ENCODE data around the gene EZH2.

Gene EZH2

DNA sequence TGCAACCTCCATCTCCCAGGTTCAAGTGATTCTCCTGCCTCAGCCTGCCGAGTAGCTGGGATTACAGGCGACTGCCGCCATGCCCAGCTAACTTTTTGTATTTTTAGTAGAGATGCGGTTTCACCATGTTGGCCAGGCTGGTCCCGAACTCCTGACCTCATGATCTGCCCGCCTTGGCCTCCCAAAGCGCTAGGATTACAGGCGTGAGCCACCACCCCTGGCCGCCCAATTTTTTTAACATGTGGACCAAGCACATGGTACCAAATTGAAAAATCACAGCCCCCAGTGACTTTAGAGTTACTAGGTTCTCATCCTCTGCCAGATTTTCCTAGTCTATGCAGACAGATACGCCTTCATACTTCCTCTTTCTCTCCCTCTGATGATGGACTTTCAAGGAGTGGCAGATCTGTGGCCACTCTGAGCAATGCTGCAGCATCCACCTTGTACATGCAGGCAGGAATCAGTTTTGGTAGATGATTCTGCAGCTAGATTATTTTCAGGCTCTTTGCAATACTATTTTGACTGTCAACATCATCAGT is 34.0 kb upstream of the EZH2 start:
- no peaks in the 10 kb centered on the region for H3K9me3 ChIP-seq (ENCODE audit: control insufficient read depth, low read length)
- no peak overlapping the region for H3K27ac ChIP-seq
- TF ChIP-seq, protein P1, sequence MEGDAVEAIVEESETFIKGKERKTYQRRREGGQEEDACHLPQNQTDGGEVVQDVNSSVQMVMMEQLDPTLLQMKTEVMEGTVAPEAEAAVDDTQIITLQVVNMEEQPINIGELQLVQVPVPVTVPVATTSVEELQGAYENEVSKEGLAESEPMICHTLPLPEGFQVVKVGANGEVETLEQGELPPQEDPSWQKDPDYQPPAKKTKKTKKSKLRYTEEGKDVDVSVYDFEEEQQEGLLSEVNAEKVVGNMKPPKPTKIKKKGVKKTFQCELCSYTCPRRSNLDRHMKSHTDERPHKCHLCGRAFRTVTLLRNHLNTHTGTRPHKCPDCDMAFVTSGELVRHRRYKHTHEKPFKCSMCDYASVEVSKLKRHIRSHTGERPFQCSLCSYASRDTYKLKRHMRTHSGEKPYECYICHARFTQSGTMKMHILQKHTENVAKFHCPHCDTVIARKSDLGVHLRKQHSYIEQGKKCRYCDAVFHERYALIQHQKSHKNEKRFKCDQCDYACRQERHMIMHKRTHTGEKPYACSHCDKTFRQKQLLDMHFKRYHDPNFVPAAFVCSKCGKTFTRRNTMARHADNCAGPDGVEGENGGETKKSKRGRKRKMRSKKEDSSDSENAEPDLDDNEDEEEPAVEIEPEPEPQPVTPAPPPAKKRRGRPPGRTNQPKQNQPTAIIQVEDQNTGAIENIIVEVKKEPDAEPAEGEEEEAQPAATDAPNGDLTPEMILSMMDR (IDR thresholded peaks at IDR 0.05), result no peak
- no peaks in the 10 kb centered on the region for H3K4me1 ChIP-seq
- no peaks in the 10 kb centered on the region for H3K79me2 ChIP-seq
- no peak overlapping the region for H3K4me2 ChIP-seq (ENCODE audit: low read length)
- no peak overlapping the region for H2AFZ ChIP-seq
- H3K9ac ChIP-seq, result no peak overlapping the region
- H3K4me3 ChIP-seq (ENCODE audit: low read depth, low read length), result no peak overlapping the region
- H3K27me3 ChIP-seq (ENCODE audit: control insufficient read depth, insufficient read depth, low read length), result no peaks in the 10 kb centered on the region
- H3K36me3 ChIP-seq (ENCODE audit: control insufficient read depth, insufficient read depth, low read length), result no peaks in the 10 kb centered on the region

- no peak overlapping the region for H2AFZ ChIP-seq
- TF ChIP-seq, protein P1 (IDR thresholded peaks at IDR 0.05), result no peak
- no peak overlapping the region for H3K4me3 ChIP-seq (ENCODE audit: low read depth, low read length)
- no peak overlapping the region for H3K27ac ChIP-seq
- H3K36me3 ChIP-seq (ENCODE audit: control insufficient read depth, insufficient read depth, low read length), result no peaks in the 10 kb centered on the region
- H3K9me3 ChIP-seq (ENCODE audit: control insufficient read depth, low read length), result no peaks in the 10 kb centered on the region
- H3K27me3 ChIP-seq (ENCODE audit: control insufficient read depth, insufficient read depth, low read length), result no peaks in the 10 kb centered on the region
- H3K4me2 ChIP-seq (ENCODE audit: low read length), result no peak overlapping the region
- H3K9ac ChIP-seq, result no peak overlapping the region
- H3K4me1 ChIP-seq, result no peaks in the 10 kb centered on the region
- no peaks in the 10 kb centered on the region for H3K79me2 ChIP-seq
Measured at GRCh38 chr7:148916186-148916585, 32.1 kb upstream of the EZH2 start.

GRCh38 chr7:148915211-148915610 is 31.1 kb upstream of the EZH2 start:
- Histone ChIP-seq H3K4me2 (ENCODE audit: low read length) (no peak overlapping the region), H3K9me3 (ENCODE audit: control insufficient read depth, low read length) (no peaks in the 10 kb centered on the region), H3K27ac (no peak overlapping the region), H3K79me2 (no peaks in the 10 kb centered on the region), H3K4me1 (no peaks in the 10 kb centered on the region), H3K27me3 (ENCODE audit: control insufficient read depth, insufficient read depth, low read length) (no peaks in the 10 kb centered on the region), H3K9ac (no peak overlapping the region), H2AFZ (no peak overlapping the region), H3K4me3 (ENCODE audit: low read depth, low read length) (no peak overlapping the region), H3K36me3 (ENCODE audit: control insufficient read depth, insufficient read depth, low read length) (no peaks in the 10 kb centered on the region)
- TF ChIP-seq, protein P1 (IDR thresholded peaks at IDR 0.05), result no peak

GRCh38 chr7:148914208-148914777 is 30.2 kb upstream of the EZH2 start:
- H3K27me3 ChIP-seq (ENCODE audit: control insufficient read depth, insufficient read depth, low read length), result no peaks in the 10 kb centered on the region
- TF ChIP-seq, protein P1 (IDR thresholded peaks at IDR 0.05), result no peak
- no peak overlapping the region for H3K4me2 ChIP-seq (ENCODE audit: low read length)

More at GRCh38 chr7:148914208-148914777, 30.2 kb upstream of the EZH2 start:
- Histone ChIP-seq H3K9me3 (ENCODE audit: control insufficient read depth, low read length) (no peaks in the 10 kb centered on the region), H3K4me1 (no peaks in the 10 kb centered on the region), H3K27ac (no peak overlapping the region), H3K4me3 (ENCODE audit: low read depth, low read length) (no peak overlapping the region), H3K36me3 (ENCODE audit: control insufficient read depth, insufficient read depth, low read length) (no peaks in the 10 kb centered on the region), H3K9ac (no peak overlapping the region), H3K79me2 (no peaks in the 10 kb centered on the region), H2AFZ (no peak overlapping the region)

All from parathyroid adenoma (tissue), 2 donors.